WERI-Rb-1 (cell line): ENCODE results near the gene GPATCH2L.

ENCODE experiments used
- DNase-seq: peaks from one replicate; pipeline ENCODE4 v3.0.0-alpha.2; 2020
- H3K27ac ChIP-seq: fragments of 250-450 bp; sonication (Bioruptor Pico); 2 replicates; pipeline ENCODE4 v1.5.1; 2020; ENCODE audit warnings: mild to moderate bottlenecking, moderate library complexity
- H3K27me3 ChIP-seq: fragments of 250-450 bp; sonication (Bioruptor Pico); 2 replicates; pipeline ENCODE4 v1.5.1; 2021; ENCODE audit warnings: mild to moderate bottlenecking, low read depth, moderate library complexity; ENCODE audit not compliant: insufficient read depth, severe bottlenecking
- H3K36me3 ChIP-seq: fragments of 250-450 bp; sonication (Bioruptor Pico); 2 replicates; pipeline ENCODE4 v1.5.1; 2020; ENCODE audit warnings: mild to moderate bottlenecking, moderate library complexity
- H3K4me3 ChIP-seq: 2 replicates; pipeline ENCODE4 v1.5.1; 2011; ENCODE audit warnings: low read depth, mild to moderate bottlenecking, control low read depth, low read length
- H3K9me3 ChIP-seq: fragments of 250-450 bp; sonication (Bioruptor Pico); 2 replicates; pipeline ENCODE4 v1.5.1; 2021; ENCODE audit warnings: mild to moderate bottlenecking, moderate library complexity; ENCODE audit not compliant: severe bottlenecking
- TF ChIP-seq, protein P1 (sequence below): IDR thresholded peaks from 2 replicates; pipeline ENCODE4 v1.5.1; 2011; ENCODE audit warnings: low read depth, mild to moderate bottlenecking, control low read depth, inconsistent platforms, low read length

Gene GPATCH2L

DNA sequence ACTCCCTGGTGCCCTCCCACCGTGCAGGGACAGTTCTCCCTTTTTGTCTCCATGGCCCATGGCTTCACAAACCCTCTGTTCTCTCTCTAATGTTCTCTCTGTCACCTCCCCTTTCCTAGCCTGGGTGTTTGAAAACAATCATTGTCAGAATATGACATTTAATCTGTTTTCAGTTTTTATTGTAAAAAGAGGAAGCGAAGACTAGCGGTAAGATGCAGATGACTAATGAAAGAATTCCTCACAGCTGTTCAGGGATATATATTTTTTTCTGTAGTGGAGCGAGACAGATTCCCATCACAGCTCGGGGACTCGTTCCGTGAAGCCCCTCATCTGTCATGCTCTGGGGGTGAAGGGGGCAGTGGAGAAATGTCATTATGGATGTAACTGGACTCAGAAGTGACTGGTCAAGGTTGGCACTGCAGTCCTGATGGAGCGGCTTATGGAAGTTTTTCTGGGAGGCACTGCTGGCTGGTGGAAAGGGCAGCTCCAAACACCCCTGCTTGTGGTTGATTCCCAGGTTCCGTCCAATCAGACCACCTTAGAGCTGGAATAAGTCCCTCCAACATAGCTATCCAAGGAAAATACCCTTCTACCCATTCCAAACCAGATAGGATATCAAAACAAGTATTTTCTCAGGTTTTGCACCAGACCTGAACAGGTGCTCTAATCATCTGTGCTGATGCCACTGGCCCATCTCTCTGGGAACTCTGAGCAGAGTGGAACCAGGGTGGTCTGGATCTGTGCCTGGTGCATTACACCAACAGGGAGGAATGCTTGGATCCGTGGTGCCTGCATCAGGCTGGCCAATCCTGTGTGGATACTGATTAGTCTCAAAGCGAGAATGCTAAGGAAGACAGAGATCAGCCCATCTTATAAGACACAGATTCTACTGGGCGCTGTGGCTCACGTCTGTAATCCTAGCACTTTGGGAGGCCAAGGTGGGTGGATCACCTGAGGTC, 84.7 kb downstream of the GPATCH2L start:
- H3K27ac ChIP-seq = no peak overlapping the region
- TF ChIP-seq, protein P1, sequence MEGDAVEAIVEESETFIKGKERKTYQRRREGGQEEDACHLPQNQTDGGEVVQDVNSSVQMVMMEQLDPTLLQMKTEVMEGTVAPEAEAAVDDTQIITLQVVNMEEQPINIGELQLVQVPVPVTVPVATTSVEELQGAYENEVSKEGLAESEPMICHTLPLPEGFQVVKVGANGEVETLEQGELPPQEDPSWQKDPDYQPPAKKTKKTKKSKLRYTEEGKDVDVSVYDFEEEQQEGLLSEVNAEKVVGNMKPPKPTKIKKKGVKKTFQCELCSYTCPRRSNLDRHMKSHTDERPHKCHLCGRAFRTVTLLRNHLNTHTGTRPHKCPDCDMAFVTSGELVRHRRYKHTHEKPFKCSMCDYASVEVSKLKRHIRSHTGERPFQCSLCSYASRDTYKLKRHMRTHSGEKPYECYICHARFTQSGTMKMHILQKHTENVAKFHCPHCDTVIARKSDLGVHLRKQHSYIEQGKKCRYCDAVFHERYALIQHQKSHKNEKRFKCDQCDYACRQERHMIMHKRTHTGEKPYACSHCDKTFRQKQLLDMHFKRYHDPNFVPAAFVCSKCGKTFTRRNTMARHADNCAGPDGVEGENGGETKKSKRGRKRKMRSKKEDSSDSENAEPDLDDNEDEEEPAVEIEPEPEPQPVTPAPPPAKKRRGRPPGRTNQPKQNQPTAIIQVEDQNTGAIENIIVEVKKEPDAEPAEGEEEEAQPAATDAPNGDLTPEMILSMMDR = no peak
- no peaks in the 10 kb centered on the region for H3K27me3 ChIP-seq
- H3K9me3 ChIP-seq = peaks cover 3% of the 10 kb centered on the region
- DNase-seq = no peak
- H3K36me3 ChIP-seq = peaks cover 8% of the 10 kb centered on the region
- no peak overlapping the region for H3K4me3 ChIP-seq

DNA sequence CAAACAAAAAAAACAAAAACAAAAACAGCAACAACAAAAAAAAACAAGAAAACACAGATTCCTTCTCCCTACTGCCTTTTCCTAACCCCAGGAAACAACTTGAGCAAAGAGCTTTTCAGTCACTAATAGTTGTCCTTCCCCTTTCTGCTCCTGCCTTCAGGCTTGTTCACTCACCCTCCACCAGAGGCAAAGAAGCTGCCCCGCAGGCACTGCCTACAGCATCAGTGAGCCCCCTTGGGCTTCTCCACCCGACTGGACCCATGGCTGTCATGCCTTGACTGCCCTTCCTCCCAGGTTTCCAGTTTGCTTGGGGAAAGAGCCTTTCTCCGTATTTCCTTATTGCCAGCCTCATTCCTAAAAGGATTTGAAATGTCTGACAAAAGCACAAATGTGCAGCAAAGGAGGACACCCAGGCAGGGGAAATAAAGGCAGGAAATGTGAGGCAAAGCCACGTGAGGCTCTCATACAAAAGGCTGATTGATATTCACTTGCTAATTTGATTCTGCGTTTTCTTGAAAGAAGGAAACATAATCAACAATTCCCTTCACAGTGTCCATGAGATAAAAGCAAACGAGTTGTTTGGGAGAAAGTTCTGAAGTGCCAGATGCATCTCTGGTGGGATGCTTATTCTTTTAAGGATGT, 85.7 kb downstream of the GPATCH2L start:
- H3K9me3 ChIP-seq = peaks cover 5% of the 10 kb centered on the region
- no peak for DNase-seq
- no peak overlapping the region for H3K4me3 ChIP-seq
- H3K36me3 ChIP-seq = peaks cover 8% of the 10 kb centered on the region
- TF ChIP-seq, protein P1 = no peak
- no peak overlapping the region for H3K27ac ChIP-seq
- H3K27me3 ChIP-seq = no peaks in the 10 kb centered on the region

DNA sequence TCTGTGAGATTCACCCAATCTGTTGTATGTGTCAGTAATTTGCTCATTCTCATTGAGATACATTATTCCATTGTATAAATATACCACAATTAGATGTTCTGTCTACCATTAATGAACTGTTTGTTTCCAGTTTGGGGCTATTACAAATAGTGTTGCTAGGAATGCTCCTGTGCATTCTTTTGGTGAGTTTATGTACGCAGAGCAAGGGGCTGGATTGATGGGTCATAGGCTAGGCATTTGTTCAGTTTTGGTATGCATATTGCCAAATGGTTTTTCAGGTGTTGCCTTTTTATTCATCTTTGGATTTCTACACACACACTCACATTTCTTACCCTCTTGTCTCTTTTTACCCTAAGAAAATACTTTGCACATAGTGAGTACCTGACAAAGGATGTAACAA, 93.4 kb downstream of the GPATCH2L start:
- peaks cover 5% of the 10 kb centered on the region for H3K9me3 ChIP-seq
- H3K4me3 ChIP-seq = no peak overlapping the region
- H3K36me3 ChIP-seq = no peaks in the 10 kb centered on the region
- no peaks in the 10 kb centered on the region for H3K27me3 ChIP-seq
- no peak overlapping the region for H3K27ac ChIP-seq
- no peak for DNase-seq
- TF ChIP-seq, protein P1 = no peak

DNA sequence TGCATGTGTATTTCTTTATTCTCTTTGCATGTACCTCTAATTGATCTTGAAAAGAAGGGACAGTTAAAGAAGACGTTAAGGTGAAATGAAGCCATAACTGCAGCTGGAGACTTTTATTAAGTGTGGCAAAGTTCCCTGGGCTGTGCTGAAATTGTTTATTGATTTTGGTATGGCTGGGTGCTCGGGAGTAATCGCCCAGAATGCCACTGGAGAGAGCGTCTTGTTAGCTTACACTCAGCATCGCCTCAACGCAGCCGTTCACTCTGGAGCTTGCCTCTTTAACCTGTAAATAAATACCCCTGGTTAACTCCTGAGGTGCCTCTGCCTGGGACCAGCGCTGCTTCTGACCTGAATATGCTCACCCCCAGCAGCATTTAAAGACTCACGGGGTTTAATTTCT, 98.6 kb downstream of the GPATCH2L start:
- no peaks in the 10 kb centered on the region for H3K9me3 ChIP-seq
- no peak overlapping the region for H3K27ac ChIP-seq
- H3K36me3 ChIP-seq = no peaks in the 10 kb centered on the region
- DNase-seq = no peak
- no peak overlapping the region for H3K4me3 ChIP-seq
- TF ChIP-seq, protein P1 = no peak
- no peaks in the 10 kb centered on the region for H3K27me3 ChIP-seq

DNA sequence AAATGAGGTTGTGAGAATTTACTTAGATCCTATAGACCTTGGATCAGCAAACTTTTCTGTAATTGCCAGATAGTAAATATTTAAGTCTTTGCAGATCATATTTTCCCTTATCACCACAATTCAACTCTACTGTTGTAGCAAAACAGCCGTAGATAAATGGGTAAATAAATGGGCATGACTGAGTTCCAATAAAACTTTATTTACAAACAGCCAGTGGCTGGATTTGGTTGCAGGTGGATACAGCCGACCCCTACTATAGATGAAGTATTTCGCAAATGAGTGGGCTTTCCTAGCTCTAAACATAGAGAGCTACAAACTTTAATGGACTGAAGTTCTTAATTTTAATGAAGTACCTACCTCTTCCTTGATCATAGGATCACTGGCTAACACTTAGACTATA, 100.7 kb downstream of the GPATCH2L start:
- TF ChIP-seq, protein P1 = no peak
- H3K36me3 ChIP-seq = no peaks in the 10 kb centered on the region
- no peaks in the 10 kb centered on the region for H3K9me3 ChIP-seq
- H3K27me3 ChIP-seq = no peaks in the 10 kb centered on the region
- DNase-seq = no peak
- no peak overlapping the region for H3K4me3 ChIP-seq
- no peak overlapping the region for H3K27ac ChIP-seq
